ENCODE data around the gene ZDHHC19. TPM values are rescaled to one million over a fixed set of nuclear protein-coding genes. Genes with fewer than 3 reads are reported as not detected.

Gene ZDHHC19
- total and polyA plus RNA-seq, 2 donors (not counting 1 experiment from before 2014, with no cell fraction given) = not detected

GRCh38 chr3:196232882-196233251, 21.7 kb upstream of the ZDHHC19 start:
- no peak for TF ChIP-seq CTCF (conservative IDR thresholded peaks at IDR 0.05 in 1 of 2, IDR thresholded peaks at IDR 0.05 in 1 of 2; ENCODE audit: low read depth in 1 of 2, low read length in 2 of 2)
- TF ChIP-seq EZH2 (IDR thresholded peaks at IDR 0.05; ENCODE audit: low read length, missing control alignments) = no peak
- Histone ChIP-seq H3K9ac (ENCODE audit: insufficient read depth, low read length) (no peak overlapping the region), H3K4me2 (ENCODE audit: extremely low read depth, insufficient read depth, low read length) (no peak overlapping the region), H3K9me3 (ENCODE audit: control insufficient read depth, insufficient read depth, low read depth, low read length) (no peaks in the 10 kb centered on the region), H3K27ac (ENCODE audit: insufficient read depth, low read length) (no peak overlapping the region), H3K79me2 (ENCODE audit: control insufficient read depth, insufficient read depth, low read length) (no peaks in the 10 kb centered on the region), H2AFZ (ENCODE audit: low read length) (no peak overlapping the region), H3K36me3 (ENCODE audit: control insufficient read depth, insufficient read depth, low read length) (peaks cover 5% of the 10 kb centered on the region), H3K27me3 (ENCODE audit: control insufficient read depth, insufficient read depth, low read length) (no peaks in the 10 kb centered on the region), H3K4me1 (ENCODE audit: control insufficient read depth, extremely low read depth, insufficient read depth, low read length) (no peaks in the 10 kb centered on the region), H3K4me3 (replicated peaks in 1 of 4; ENCODE audit: control extremely low read depth in 1 of 4, insufficient read depth in 1 of 4, low read depth in 3 of 4, low read length in 4 of 4) (no peak overlapping the region), H4K20me1 (ENCODE audit: control insufficient read depth, extremely low read depth, insufficient read depth, low read length) (no peaks in the 10 kb centered on the region)
- DNase-seq (ENCODE audit: low read depth in 2 of 2) = no peak

- Histone ChIP-seq H3K79me2 (ENCODE audit: control insufficient read depth, insufficient read depth, low read length) (no peaks in the 10 kb centered on the region), H3K4me1 (ENCODE audit: control insufficient read depth, extremely low read depth, insufficient read depth, low read length) (no peaks in the 10 kb centered on the region)
These were observed 21.1 kb upstream of the ZDHHC19 start for GRCh38 chr3:196232154-196232881.

More at GRCh38 chr3:196232154-196232881, 21.1 kb upstream of the ZDHHC19 start:
- peaks cover 4% of the 10 kb centered on the region for H3K36me3 ChIP-seq (ENCODE audit: control insufficient read depth, insufficient read depth, low read length)
- H3K27ac ChIP-seq (ENCODE audit: insufficient read depth, low read length) = no peak overlapping the region
- H2AFZ ChIP-seq (ENCODE audit: low read length) = no peak overlapping the region
- H3K27me3 ChIP-seq (ENCODE audit: control insufficient read depth, insufficient read depth, low read length) = no peaks in the 10 kb centered on the region
- H3K9me3 ChIP-seq (ENCODE audit: control insufficient read depth, insufficient read depth, low read depth, low read length) = no peaks in the 10 kb centered on the region
- H3K4me3 ChIP-seq (replicated peaks in 1 of 4; ENCODE audit: control extremely low read depth in 1 of 4, insufficient read depth in 1 of 4, low read depth in 3 of 4, low read length in 4 of 4) = no peak overlapping the region
- TF ChIP-seq EZH2 (IDR thresholded peaks at IDR 0.05; ENCODE audit: low read length, missing control alignments) (no peak), CTCF (conservative IDR thresholded peaks at IDR 0.05 in 1 of 2, IDR thresholded peaks at IDR 0.05 in 1 of 2; ENCODE audit: low read depth in 1 of 2, low read length in 2 of 2) (no peak)
- no peak for DNase-seq (ENCODE audit: low read depth in 2 of 2)
- no peaks in the 10 kb centered on the region for H4K20me1 ChIP-seq (ENCODE audit: control insufficient read depth, extremely low read depth, insufficient read depth, low read length)
- H3K4me2 ChIP-seq (ENCODE audit: extremely low read depth, insufficient read depth, low read length) = no peak overlapping the region
- no peak overlapping the region for H3K9ac ChIP-seq (ENCODE audit: insufficient read depth, low read length)
